ENCODE measurements around the gene FAM3B.

DNA sequence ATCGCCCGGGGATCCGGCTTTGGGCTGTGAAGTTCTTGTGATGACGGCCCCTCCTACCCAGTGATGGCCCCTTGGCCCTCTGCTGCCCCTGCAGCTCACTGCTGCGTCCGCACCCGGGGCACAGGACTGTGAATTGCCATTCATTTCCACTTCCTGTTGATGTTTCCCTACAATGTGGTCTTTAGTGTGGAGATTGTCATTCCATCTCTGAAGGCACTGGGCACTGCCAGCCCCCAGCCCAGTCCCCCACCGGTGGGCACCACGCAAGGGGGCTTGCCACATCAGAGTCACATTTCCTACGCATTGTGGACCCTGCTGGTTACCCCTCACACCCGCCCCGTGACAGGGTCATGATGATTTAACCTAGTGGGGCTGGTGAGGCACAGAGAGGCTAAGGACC lies 42.7 kb downstream of the FAM3B start:
- TF ChIP-seq, protein P1, sequence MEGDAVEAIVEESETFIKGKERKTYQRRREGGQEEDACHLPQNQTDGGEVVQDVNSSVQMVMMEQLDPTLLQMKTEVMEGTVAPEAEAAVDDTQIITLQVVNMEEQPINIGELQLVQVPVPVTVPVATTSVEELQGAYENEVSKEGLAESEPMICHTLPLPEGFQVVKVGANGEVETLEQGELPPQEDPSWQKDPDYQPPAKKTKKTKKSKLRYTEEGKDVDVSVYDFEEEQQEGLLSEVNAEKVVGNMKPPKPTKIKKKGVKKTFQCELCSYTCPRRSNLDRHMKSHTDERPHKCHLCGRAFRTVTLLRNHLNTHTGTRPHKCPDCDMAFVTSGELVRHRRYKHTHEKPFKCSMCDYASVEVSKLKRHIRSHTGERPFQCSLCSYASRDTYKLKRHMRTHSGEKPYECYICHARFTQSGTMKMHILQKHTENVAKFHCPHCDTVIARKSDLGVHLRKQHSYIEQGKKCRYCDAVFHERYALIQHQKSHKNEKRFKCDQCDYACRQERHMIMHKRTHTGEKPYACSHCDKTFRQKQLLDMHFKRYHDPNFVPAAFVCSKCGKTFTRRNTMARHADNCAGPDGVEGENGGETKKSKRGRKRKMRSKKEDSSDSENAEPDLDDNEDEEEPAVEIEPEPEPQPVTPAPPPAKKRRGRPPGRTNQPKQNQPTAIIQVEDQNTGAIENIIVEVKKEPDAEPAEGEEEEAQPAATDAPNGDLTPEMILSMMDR (IDR thresholded peaks at IDR 0.05) = no peak
- no peak for TF ChIP-seq POLR2A (IDR thresholded peaks at IDR 0.05)

Data from Peyer's patch (tissue), 4 donors.